H1 (cell line): ENCODE data around the gene SLC38A1. TPM values are rescaled to one million over a fixed set of nuclear protein-coding genes. Genes with fewer than 3 reads are reported as not detected.

ENCODE experiments used
- CTCF ChIA-PET: fragments of 300-600 bp; sonication (Branson Sonifier 250); formaldehyde crosslinking; loops from one replicate; lab custom pipeline; 2021; ENCODE audit not compliant: partially characterized antibody; lab: Charles Lee
- POLR2A ChIA-PET: fragments of 300-600 bp; sonication (Branson Sonifier 250); formaldehyde crosslinking; loops from one replicate; lab custom pipeline; 2021; ENCODE audit warnings: inconsistent platforms; ENCODE audit not compliant: partially characterized antibody; lab: Charles Lee
- DNase-seq, 2 experiments: peaks; one replicate each; pipeline versions ENCODE4 v3.0.0 to v3.0.0-alpha.2; 2010 to 2022; ENCODE audit warnings: low spot score in 2 of 2, low read depth in 1 of 2, mixed read lengths in 1 of 2
- FAIRE-seq: peaks from 2 replicates; lab custom pipeline; 2011; peaks lifted over from hg19 to GRCh38; lab: Jason Lieb, UNC
- H2AFZ ChIP-seq: 2 replicates; pipeline ENCODE4 v1.8.1; 2012; ENCODE audit warnings: low read length, inconsistent platforms
- H2AK5ac ChIP-seq: 2 replicates; pipeline ENCODE4 v1.6.1; 2013; ENCODE audit warnings: low read depth, low read length
- H2BK120ac ChIP-seq: replicated peaks from 2 replicates; pipeline ENCODE3; 2013; ENCODE audit warnings: low read depth, low read length, inconsistent platforms
- H2BK12ac ChIP-seq: 2 replicates; pipeline ENCODE4 v1.6.1; 2013; ENCODE audit warnings: low read depth, low read length
- H2BK15ac ChIP-seq: 2 replicates; pipeline ENCODE4 v1.6.1; 2013; ENCODE audit warnings: low read length
- H2BK20ac ChIP-seq: 2 replicates; pipeline ENCODE4 v1.6.1; 2013; ENCODE audit warnings: low read length
- H2BK5ac ChIP-seq: 2 replicates; pipeline ENCODE4 v1.6.1; 2013; ENCODE audit warnings: low read depth, low read length
- H3K14ac ChIP-seq: 2 replicates; pipeline ENCODE4 v1.6.1; 2013; ENCODE audit warnings: inconsistent platforms; ENCODE audit not compliant: insufficient read length
- H3K18ac ChIP-seq: 2 replicates; pipeline ENCODE4 v1.6.1; 2013; ENCODE audit warnings: low read length; ENCODE audit errors: extremely low read depth
- H3K23ac ChIP-seq: 2 replicates; pipeline ENCODE4 v1.6.1; 2013; ENCODE audit warnings: inconsistent platforms; ENCODE audit not compliant: insufficient read length
- H3K23me2 ChIP-seq: 2 replicates; pipeline ENCODE4 v1.6.1; 2013; ENCODE audit warnings: low read depth, low read length
- H3K27ac ChIP-seq: 2 replicates; pipeline ENCODE4 v1.6.1; 2011; ENCODE audit warnings: low read depth, low read length, inconsistent platforms
- H3K27me3 ChIP-seq, 4 experiments: replicated peaks in 1 of 4; 1 replicate in 1 of 4; 2 replicates in 3 of 4; pipeline versions ENCODE4 v1.6.1 to v1.8.1; 2011 to 2013; ENCODE audit warnings: low read length in 3 of 4, mild to moderate bottlenecking in 3 of 4, inconsistent platforms in 2 of 4, mixed read lengths in 2 of 4, moderate library complexity in 1 of 4; ENCODE audit not compliant: control insufficient read depth in 3 of 4, insufficient read depth in 3 of 4; ENCODE audit errors: extremely low read depth in 1 of 4
- H3K36me3 ChIP-seq, 4 experiments: 2 replicates each; pipeline versions ENCODE4 v1.6.1 to v1.8.1; 2011 to 2013; ENCODE audit warnings: mild to moderate bottlenecking in 4 of 4, low read length in 3 of 4, moderate library complexity in 2 of 4, control low read depth in 1 of 4, inconsistent platforms in 1 of 4; ENCODE audit not compliant: insufficient read depth in 4 of 4, control insufficient read depth in 2 of 4
- H3K4ac ChIP-seq: replicated peaks from 2 replicates; pipeline ENCODE3; 2013; ENCODE audit warnings: low read length, low read depth, mixed read lengths, inconsistent platforms; ENCODE audit not compliant: insufficient read length
- H3K4me1 ChIP-seq, 4 experiments: replicated peaks in 1 of 4; 1 replicate in 1 of 4; 2 replicates in 3 of 4; pipeline versions ENCODE4 v1.6.1 to v1.8.1; 2011 to 2013; ENCODE audit warnings: low read length in 3 of 4, inconsistent platforms in 2 of 4, mixed read lengths in 1 of 4; ENCODE audit not compliant: insufficient read depth in 4 of 4, control insufficient read depth in 3 of 4
- H3K4me2 ChIP-seq, 2 experiments: 2 replicates each; pipeline versions ENCODE4 v1.6.1 to v1.8.1; 2011 to 2013; ENCODE audit warnings: low read depth in 2 of 2, low read length in 2 of 2, control low read depth in 1 of 2, inconsistent platforms in 1 of 2, mild to moderate bottlenecking in 1 of 2; ENCODE audit not compliant: insufficient read depth in 1 of 2
- H3K4me3 ChIP-seq, 4 experiments: fragments of 200-600, 300-600 bp in 1 of 4; sonication (generic), shearing (Covaris generic), sonication (Bioruptor Twin) in 1 of 4; 2 replicates each; pipeline versions ENCODE4 v1.5.1 to v1.8.1; 2011 to 2016; ENCODE audit warnings: low read length in 4 of 4, low read depth in 3 of 4, control low read depth in 2 of 4, inconsistent platforms in 2 of 4, mild to moderate bottlenecking in 2 of 4, mixed read lengths in 1 of 4, moderate library complexity in 1 of 4; ENCODE audit not compliant: insufficient read depth in 2 of 4; ENCODE audit errors: extremely low read depth in 1 of 4
- H3K56ac ChIP-seq: replicated peaks from 2 replicates; pipeline ENCODE3; 2013; ENCODE audit warnings: low read depth, mild to moderate bottlenecking, mixed read lengths, low read length, inconsistent platforms; ENCODE audit not compliant: insufficient read length
- H3K79me1 ChIP-seq: 2 replicates; pipeline ENCODE4 v1.6.1; 2013; ENCODE audit warnings: low read depth, low read length, control low read depth
- H3K79me2 ChIP-seq, 2 experiments: 2 replicates each; pipeline versions ENCODE4 v1.6.1 to v1.8.1; 2012 to 2013; ENCODE audit warnings: low read length in 2 of 2, mild to moderate bottlenecking in 2 of 2, inconsistent platforms in 1 of 2; ENCODE audit not compliant: insufficient read depth in 2 of 2, control insufficient read depth in 1 of 2
- H3K9ac ChIP-seq, 4 experiments: replicated peaks in 1 of 4; 1 replicate in 1 of 4; 2 replicates in 3 of 4; pipeline versions ENCODE4 v1.6.1 to v1.8.1; 2011 to 2013; ENCODE audit warnings: low read depth in 3 of 4, low read length in 3 of 4, control low read depth in 2 of 4, mild to moderate bottlenecking in 2 of 4, moderate library complexity in 2 of 4, inconsistent platforms in 1 of 4; ENCODE audit errors: extremely low read depth in 1 of 4
- H3K9me3 ChIP-seq, 2 experiments: 2 replicates each; pipeline versions ENCODE4 v1.6.1 to v1.8.1; 2012 to 2013; ENCODE audit warnings: mild to moderate bottlenecking in 2 of 2, moderate library complexity in 2 of 2, control low read depth in 1 of 2, inconsistent platforms in 1 of 2, low read depth in 1 of 2, low read length in 1 of 2, mixed read lengths in 1 of 2; ENCODE audit not compliant: insufficient read depth in 2 of 2
- H4K20me1 ChIP-seq, 2 experiments: replicated peaks in 1 of 2; 2 replicates each; pipeline versions ENCODE3 to v1.8.1; 2011 to 2013; ENCODE audit warnings: inconsistent platforms in 2 of 2, low read length in 2 of 2, mild to moderate bottlenecking in 1 of 2; ENCODE audit not compliant: insufficient read depth in 2 of 2, control insufficient read depth in 1 of 2
- H4K5ac ChIP-seq: 2 replicates; pipeline ENCODE4 v1.6.1; 2013; ENCODE audit warnings: low read length, low read depth, mixed read lengths, inconsistent platforms; ENCODE audit not compliant: insufficient read length
- H4K8ac ChIP-seq: 2 replicates; pipeline ENCODE4 v1.8.0; 2013; ENCODE audit warnings: mild to moderate bottlenecking, moderate library complexity, low read length, inconsistent platforms; ENCODE audit not compliant: insufficient read depth; ENCODE audit errors: extremely low read depth
- H4K91ac ChIP-seq: replicated peaks from 2 replicates; pipeline ENCODE3; 2013; ENCODE audit warnings: low read length, mixed read lengths, inconsistent platforms; ENCODE audit not compliant: insufficient read length
- BACH1 ChIP-seq: IDR thresholded peaks from 2 replicates; pipeline ENCODE4 v1.6.1; 2012; ENCODE audit warnings: low read length, improper control_type of control experiment
- BRCA1 ChIP-seq: IDR thresholded peaks from 2 replicates; pipeline ENCODE4 v1.6.1; 2012; ENCODE audit warnings: low read depth, low read length, improper control_type of control experiment
- CREB1 ChIP-seq: IDR thresholded peaks from 2 replicates; pipeline ENCODE4 v1.6.1; 2012; ENCODE audit warnings: inconsistent platforms
- EP300 ChIP-seq, 2 experiments: IDR thresholded peaks; 1 replicate in 1 of 2; 2 replicates in 1 of 2; pipeline ENCODE4 v1.6.1; 2011 to 2012; ENCODE audit warnings: low read depth in 2 of 2, low read length in 2 of 2, mild to moderate bottlenecking in 2 of 2, borderline replicate concordance in 1 of 2, inconsistent platforms in 1 of 2, moderate library complexity in 1 of 2
- GTF2F1 ChIP-seq: IDR thresholded peaks from 2 replicates; pipeline ENCODE4 v1.6.1; 2012; ENCODE audit warnings: low read depth, low read length, improper control_type of control experiment, borderline replicate concordance
- POLR2AphosphoS5 ChIP-seq: IDR thresholded peaks from 2 replicates; pipeline ENCODE4 v1.6.1; 2011; ENCODE audit warnings: low read depth, low read length
- RNF2 ChIP-seq: fragments of 200-900, 300-1000 bp; sonication (generic); IDR thresholded peaks from 2 replicates; pipeline ENCODE4 v1.7.1; 2016; ENCODE audit warnings: borderline replicate concordance, low read depth, mild to moderate bottlenecking, antibody characterized with exemption, low read length; ENCODE audit not compliant: poor library complexity, severe bottlenecking; ENCODE audit errors: missing control alignments
- SIN3A ChIP-seq, 2 experiments: IDR thresholded peaks in 1 of 2; conservative IDR thresholded peaks in 1 of 2; 2 replicates each; pipeline ENCODE4 v1.6.1; 2011 to 2012; ENCODE audit warnings: low read length in 2 of 2, improper control_type of control experiment in 1 of 2, low read depth in 1 of 2, mild to moderate bottlenecking in 1 of 2
- SIRT6 ChIP-seq: IDR thresholded peaks from one replicate; pipeline ENCODE4 v1.7.1; 2012; ENCODE audit warnings: low read length, inconsistent platforms
- SP2 ChIP-seq: IDR thresholded peaks from 2 replicates; pipeline ENCODE4 v1.6.1; 2012; ENCODE audit warnings: mild to moderate bottlenecking, low read length, inconsistent platforms
- TAF1 ChIP-seq: IDR thresholded peaks from 2 replicates; pipeline ENCODE4 v1.6.1; 2011; ENCODE audit warnings: mild to moderate bottlenecking, low read depth, low read length
- WGBS, 2 experiments: shearing (Covaris generic) in 1 of 2; methylation state at CpG; one replicate each; pipeline versions ENCODE4 v1.1.6 to v1.1.7; 2013 to 2015; ENCODE audit warnings: low lambda C conversion rate in 2 of 2, mixed read lengths in 2 of 2, inconsistent platforms in 1 of 2, low coverage in 1 of 2, missing lambda C conversion rate in 1 of 2; ENCODE audit not compliant: insufficient replicate concordance in 2 of 2, insufficient coverage in 1 of 2, insufficient read length in 1 of 2; ENCODE audit errors: extremely low coverage in 1 of 2, missing lambda C conversion rate in 1 of 2; 5-methylcytosine and 5-hydroxymethylcytosine counted together
- polyA plus RNA-seq, 7 experiments: library from polyadenylated mRNA; depleted of rRNA in 3 of 7; stranded (reverse) in 5 of 7; unstranded in 2 of 7; fragments of >200 nt in 5 of 7; fragments of 200-250 nt in 2 of 7; gene quantifications; 1 replicate in 5 of 7; 2 replicates in 1 of 7; 4 replicates in 1 of 7; pipeline versions ENCODE4 v1.2.1 to v1.2.3, GENCODE V29; 2011 to 2013; ENCODE audit warnings: missing spikeins in 2 of 7, mixed read lengths in 2 of 7
- total RNA-seq: library from RNA; stranded (reverse); fragmentation: NEBNext Ultra II Directional; extraction: Animal tissue kit (Norgen Biotek cat#: 25700); gene quantifications from 2 replicates; pipeline ENCODE4 v1.2.1, GENCODE V29; 2021

Gene SLC38A1
- total and polyA plus RNA-seq, 2 of the 8 experiments (the other 6 are each of a cell fraction or from before 2014, with no cell fraction given) = 83.4 to 242 TPM

- no peaks in the 10 kb centered on the region for H3K4me1 ChIP-seq
- DNase-seq (no peak), FAIRE-seq (no peak)
- ChIA-PET POLR2A (interaction anchor here (0.7 kb wide), 1 partner anchor 258 kb away, joined by 3 read pairs; no protein-coding TSS in a partner anchor), CTCF (interaction anchor here (0.6 to 3.3 kb wide), 6 partner anchors 8 to 209 kb away, joined by 3 to 23 read pairs (median 3); no protein-coding TSS in a partner anchor)
- H3K27me3 ChIP-seq = no peaks in the 10 kb centered on the region
- H3K36me3 ChIP-seq = no peaks in the 10 kb centered on the region
- H3K9ac ChIP-seq = no peak overlapping the region
- 84% methylated on average over 2 of the region's 2 CpGs; no CpG with 5 or more reads in 1 of the 2 experiments for WGBS, 2 experiments
- no peak overlapping the region for H2BK20ac ChIP-seq
- H3K14ac ChIP-seq = no peak overlapping the region
- H4K20me1 ChIP-seq = no peaks in the 10 kb centered on the region
- H3K4ac ChIP-seq = no peak overlapping the region
- H3K18ac ChIP-seq = no peak overlapping the region
- H2BK12ac ChIP-seq = no peak overlapping the region
- no peak overlapping the region for H3K4me2 ChIP-seq
- H3K56ac ChIP-seq = no peak overlapping the region
- no peaks in the 10 kb centered on the region for H3K9me3 ChIP-seq
- no peak overlapping the region for H2BK15ac ChIP-seq
- no peak overlapping the region for H2AFZ ChIP-seq
- H3K23me2 ChIP-seq = no peaks in the 10 kb centered on the region
- no peak overlapping the region for H3K23ac ChIP-seq
- H2BK120ac ChIP-seq = no peak overlapping the region
- no peak overlapping the region for H2BK5ac ChIP-seq
- no peak overlapping the region for H4K91ac ChIP-seq
- no peak overlapping the region for H3K27ac ChIP-seq
- no peaks in the 10 kb centered on the region for H3K79me1 ChIP-seq
- no peak overlapping the region for H4K5ac ChIP-seq
- no peak overlapping the region for H3K4me3 ChIP-seq
- H2AK5ac ChIP-seq = no peak overlapping the region
- no peaks in the 10 kb centered on the region for H3K79me2 ChIP-seq
- no peak overlapping the region for H4K8ac ChIP-seq
- no peak for TF ChIP-seq SIRT6
- TF ChIP-seq GTF2F1 = no peak
- no peak for TF ChIP-seq BRCA1
- no peak for TF ChIP-seq SP2
- no peak for TF ChIP-seq RNF2
- TF ChIP-seq EP300 (IDR thresholded peaks at IDR 0.05; ENCODE audit: borderline replicate concordance in 1 of 2, low read depth in 2 of 2, low read length in 2 of 2) = no peak
- no peak for TF ChIP-seq TAF1
- TF ChIP-seq CREB1 = no peak
- no peak for TF ChIP-seq SIN3A (conservative IDR thresholded peaks at IDR 0.05 in 1 of 2, IDR thresholded peaks at IDR 0.05 in 1 of 2; ENCODE audit: low read depth in 1 of 2, low read length in 2 of 2)
- TF ChIP-seq POLR2AphosphoS5 = no peak
- no peak for TF ChIP-seq BACH1
Measured at GRCh38 chr12:46134205-46134811, 134.5 kb downstream of the SLC38A1 start.
